HPDE6-E6E7 (cell line): ENCODE results near the gene ERN2.

ENCODE experiments used
- DNase-seq: peaks from one replicate; pipeline ENCODE4 v3.0.0; 2011; ENCODE audit warnings: missing footprints; ENCODE audit errors: extremely low spot score

Gene ERN2

GRCh38 chr16:23687034-23687808 is 25.8 kb downstream of the ERN2 start:
- no peak for DNase-seq

- no peak for DNase-seq
Observed at GRCh38 chr16:23683487-23683886, 29.5 kb downstream of the ERN2 start.

- DNase-seq, result no peak
Observed at GRCh38 chr16:23682181-23682580, 30.8 kb downstream of the ERN2 start.

- DNase-seq, result no peak
Observed at GRCh38 chr16:23679986-23680336, 33.1 kb downstream of the ERN2 start.

- peak; percentile 66 for DNase-seq
Observed at GRCh38 chr16:23679274-23679985, 33.6 kb downstream of the ERN2 start.

- DNase-seq, result peak; percentile 91
Observed at GRCh38 chr16:23678430-23679273, 34.4 kb downstream of the ERN2 start, which contains the start of gene PLK1. Gene PLK1, plus strand, starts transcription at chr16:23678889. Its CDS starts 44 bp downstream, at chr16:23678933.

- DNase-seq, result no peak
Observed at GRCh38 chr16:23676924-23677480, 36.0 kb downstream of the ERN2 start.

- no peak for DNase-seq
Observed at GRCh38 chr16:23673971-23674614, 38.9 kb downstream of the ERN2 start.

GRCh38 chr16:23670137-23670776 is 42.8 kb downstream of the ERN2 start:
- peak; percentile 59 for DNase-seq

- DNase-seq, result no peak
Observed at GRCh38 chr16:23668873-23669272, 44.1 kb downstream of the ERN2 start.

- DNase-seq, result no peak
Observed at GRCh38 chr16:23668225-23668624, 44.8 kb downstream of the ERN2 start.

GRCh38 chr16:23667355-23667659 is 45.7 kb downstream of the ERN2 start:
- no peak for DNase-seq

GRCh38 chr16:23666571-23667354 is 46.3 kb downstream of the ERN2 start:
- no peak for DNase-seq

GRCh38 chr16:23663918-23664317 is 49.1 kb downstream of the ERN2 start:
- DNase-seq, result no peak

GRCh38 chr16:23651943-23652468 is 61.0 kb downstream of the ERN2 start:
- no peak for DNase-seq

- peak; percentile 31 for DNase-seq
Observed at GRCh38 chr16:23650674-23651416, 62.2 kb downstream of the ERN2 start.

- DNase-seq, result no peak
Observed at GRCh38 chr16:23642246-23642774, 70.7 kb downstream of the ERN2 start.

- peak; percentile 96 for DNase-seq
Observed at GRCh38 chr16:23640931-23641765, 71.9 kb downstream of the ERN2 start, which contains the start of the genes DCTN5 and PALB2. Gene DCTN5, plus strand, starts transcription at chr16:23641466. Its CDS starts 77 bp downstream, at chr16:23641543. Gene PALB2, minus strand, starts transcription at chr16:23641310. Its CDS starts 153 bp downstream, at chr16:23641157.
